Measurements from ENCODE around the gene ELOVL5.

ELOVL5 gene

GRCh38 chr6:53269827-53270226, 78.9 kb downstream of the ELOVL5 start:
- DNase-seq: no peak
- Histone ChIP-seq H3K27me3 (replicated peaks) (no peaks in the 10 kb centered on the region), H3K4me3 (ENCODE audit: low read depth, low read length) (no peak overlapping the region), H3K36me3 (replicated peaks) (peaks cover 51% of the 10 kb centered on the region), H3K27ac (no peak overlapping the region)
- in situ Hi-C loops (cut with HindIII; ENCODE audit: low pct_ligation_motif_present, low sequenced_read_pairs): no loop called here
- no peak for TF ChIP-seq CTCF (IDR thresholded peaks at IDR 0.05; ENCODE audit: low read depth, low read length, missing control alignments)

- in situ Hi-C loops (cut with HindIII; ENCODE audit: low pct_ligation_motif_present, low sequenced_read_pairs): no loop called here
Measured at GRCh38 chr6:53268858-53269608, 79.7 kb downstream of the ELOVL5 start.

GRCh38 chr6:53266553-53267090, 82.1 kb downstream of the ELOVL5 start:
- H3K27ac ChIP-seq: no peak overlapping the region
- TF ChIP-seq CTCF (IDR thresholded peaks at IDR 0.05; ENCODE audit: low read depth, low read length, missing control alignments): no peak
- no peaks in the 10 kb centered on the region for H3K27me3 ChIP-seq (replicated peaks)
- in situ Hi-C loops (cut with HindIII; ENCODE audit: low pct_ligation_motif_present, low sequenced_read_pairs): no loop called here
- DNase-seq: no peak
- no peak overlapping the region for H3K4me3 ChIP-seq (ENCODE audit: low read depth, low read length)
- peaks cover 25% of the 10 kb centered on the region for H3K36me3 ChIP-seq (replicated peaks)

More at GRCh38 chr6:53268858-53269608, 79.7 kb downstream of the ELOVL5 start:
- no peaks in the 10 kb centered on the region for H3K27me3 ChIP-seq (replicated peaks)
- no peak overlapping the region for H3K27ac ChIP-seq
- DNase-seq: no peak
- no peak for TF ChIP-seq CTCF (IDR thresholded peaks at IDR 0.05; ENCODE audit: low read depth, low read length, missing control alignments)
- H3K36me3 ChIP-seq (replicated peaks): peaks cover 45% of the 10 kb centered on the region
- H3K4me3 ChIP-seq (ENCODE audit: low read depth, low read length): no peak overlapping the region

GRCh38 chr6:53264915-53265607, 83.7 kb downstream of the ELOVL5 start:
- in situ Hi-C loops (cut with HindIII; ENCODE audit: low pct_ligation_motif_present, low sequenced_read_pairs): no loop called here
- Histone ChIP-seq H3K27me3 (replicated peaks) (no peaks in the 10 kb centered on the region), H3K36me3 (replicated peaks) (peaks cover 26% of the 10 kb centered on the region), H3K4me3 (ENCODE audit: low read depth, low read length) (no peak overlapping the region), H3K27ac (no peak overlapping the region)
- DNase-seq: no peak
- TF ChIP-seq CTCF (IDR thresholded peaks at IDR 0.05; ENCODE audit: low read depth, low read length, missing control alignments): no peak

- in situ Hi-C loops (cut with HindIII; ENCODE audit: low pct_ligation_motif_present, low sequenced_read_pairs): no loop called here
- Histone ChIP-seq H3K27me3 (replicated peaks) (no peaks in the 10 kb centered on the region), H3K36me3 (replicated peaks) (peaks cover 19% of the 10 kb centered on the region), H3K27ac (no peak overlapping the region), H3K4me3 (ENCODE audit: low read depth, low read length) (no peak overlapping the region)
- DNase-seq: no peak
- TF ChIP-seq CTCF (IDR thresholded peaks at IDR 0.05; ENCODE audit: low read depth, low read length, missing control alignments): no peak
Measured at GRCh38 chr6:53264337-53264736, 84.4 kb downstream of the ELOVL5 start.

Data from brain microvascular endothelial cell (primary cell).